RWPE2 (cell line): ENCODE results near the gene LILRB2.
"Not testable (repeated sequence)": the region's sequence is repeated elsewhere in the genome, so short reads cannot be mapped to it uniquely, and the experiment has no call there.

Source experiments
- ATAC-seq: fragments of 200-7000 bp; cut with Tn5 transposase; 3 replicates; pipeline ENCODE4 v1.9.1; 2021; ENCODE audit warnings: low read depth
- DNase-seq: peaks from one replicate; pipeline ENCODE4 v3.0.0-alpha.2; 2020; ENCODE audit warnings: low spot score
- H3K27ac ChIP-seq: fragments of 450-650 bp; 2 replicates; pipeline ENCODE4 v1.5.1; 2017; ENCODE audit warnings: mild to moderate bottlenecking; ENCODE audit not compliant: poor library complexity, severe bottlenecking
- H3K27me3 ChIP-seq: fragments of 250-450 bp; sonication (Bioruptor Pico); 2 replicates; pipeline ENCODE4 v1.5.1; 2021; ENCODE audit warnings: mild to moderate bottlenecking, moderate library complexity; ENCODE audit not compliant: insufficient read depth, poor library complexity, severe bottlenecking
- H3K36me3 ChIP-seq: fragments of 250-450 bp; sonication (Bioruptor Pico); 2 replicates; pipeline ENCODE4 v1.5.1; 2020; ENCODE audit warnings: low read depth, mild to moderate bottlenecking, moderate library complexity
- H3K4me1 ChIP-seq: fragments of 250-450 bp; sonication (Bioruptor Pico); 2 replicates; pipeline ENCODE4 v1.5.1; 2021; ENCODE audit warnings: mild to moderate bottlenecking, moderate library complexity; ENCODE audit not compliant: insufficient read depth, poor library complexity, severe bottlenecking
- H3K4me3 ChIP-seq: fragments of 250-450 bp; sonication (Bioruptor Pico); 2 replicates; pipeline ENCODE4 v1.5.1; 2021; ENCODE audit warnings: mild to moderate bottlenecking, moderate library complexity; ENCODE audit not compliant: severe bottlenecking
- H3K9me3 ChIP-seq: fragments of 250-450 bp; sonication (Bioruptor Pico); 2 replicates; pipeline ENCODE4 v1.5.1; 2021; ENCODE audit warnings: mild to moderate bottlenecking, moderate library complexity; ENCODE audit not compliant: severe bottlenecking
- TF ChIP-seq, protein P1 (sequence below): fragments of 450-650 bp; IDR thresholded peaks from one replicate; pipeline ENCODE4 v1.5.1; 2017; ENCODE audit warnings: mild to moderate bottlenecking, moderate library complexity; ENCODE audit not compliant: poor library complexity, severe bottlenecking

The LILRB2 gene

DNA sequence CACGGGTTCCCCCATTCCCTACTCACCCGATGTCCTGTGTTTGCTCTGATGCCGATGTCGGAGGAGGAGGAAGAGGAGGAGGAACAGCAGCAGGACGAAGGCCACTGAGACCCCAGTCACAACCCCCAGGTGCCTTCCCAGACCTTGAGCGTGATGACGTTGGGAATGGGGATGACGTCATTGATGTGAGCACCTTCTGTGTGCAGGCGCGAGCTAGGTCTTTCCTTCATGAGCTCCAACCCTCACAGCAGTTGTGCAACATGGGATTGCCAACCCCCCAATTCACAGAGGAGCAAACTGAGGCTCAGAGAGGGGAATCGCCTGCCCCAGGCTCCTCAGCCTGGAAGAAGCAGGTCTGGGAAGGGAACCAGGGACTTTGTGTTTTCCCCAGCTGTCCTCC, 28.1 kb downstream of the LILRB2 start:
- peaks cover 29% of the 10 kb centered on the region for H3K27me3 ChIP-seq
- ATAC-seq, result no peak
- TF ChIP-seq, protein P1, sequence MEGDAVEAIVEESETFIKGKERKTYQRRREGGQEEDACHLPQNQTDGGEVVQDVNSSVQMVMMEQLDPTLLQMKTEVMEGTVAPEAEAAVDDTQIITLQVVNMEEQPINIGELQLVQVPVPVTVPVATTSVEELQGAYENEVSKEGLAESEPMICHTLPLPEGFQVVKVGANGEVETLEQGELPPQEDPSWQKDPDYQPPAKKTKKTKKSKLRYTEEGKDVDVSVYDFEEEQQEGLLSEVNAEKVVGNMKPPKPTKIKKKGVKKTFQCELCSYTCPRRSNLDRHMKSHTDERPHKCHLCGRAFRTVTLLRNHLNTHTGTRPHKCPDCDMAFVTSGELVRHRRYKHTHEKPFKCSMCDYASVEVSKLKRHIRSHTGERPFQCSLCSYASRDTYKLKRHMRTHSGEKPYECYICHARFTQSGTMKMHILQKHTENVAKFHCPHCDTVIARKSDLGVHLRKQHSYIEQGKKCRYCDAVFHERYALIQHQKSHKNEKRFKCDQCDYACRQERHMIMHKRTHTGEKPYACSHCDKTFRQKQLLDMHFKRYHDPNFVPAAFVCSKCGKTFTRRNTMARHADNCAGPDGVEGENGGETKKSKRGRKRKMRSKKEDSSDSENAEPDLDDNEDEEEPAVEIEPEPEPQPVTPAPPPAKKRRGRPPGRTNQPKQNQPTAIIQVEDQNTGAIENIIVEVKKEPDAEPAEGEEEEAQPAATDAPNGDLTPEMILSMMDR, result no peak

DNA sequence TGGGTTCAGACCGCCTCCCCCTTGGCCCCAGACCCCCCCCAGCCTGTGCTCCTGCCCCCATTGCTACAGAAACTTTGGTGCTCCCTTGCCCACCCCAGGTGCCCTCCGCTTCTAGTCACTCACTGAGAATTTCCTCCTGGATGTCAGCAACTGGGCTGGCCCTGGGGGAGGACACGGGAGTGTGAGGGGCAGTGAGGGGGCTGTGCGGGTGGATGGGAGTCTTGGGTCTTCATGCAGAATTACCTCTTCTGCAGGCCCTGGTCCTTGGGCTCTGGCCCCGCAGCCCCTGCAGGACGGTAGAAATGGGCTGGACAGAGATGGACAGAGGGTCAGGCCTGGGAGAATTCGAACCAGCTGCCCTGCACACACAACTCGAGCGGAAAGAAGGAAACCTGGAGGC, 28.7 kb downstream of the LILRB2 start:
- DNase-seq (no peak), ATAC-seq (no peak)
- Histone ChIP-seq H3K4me3 (no peak overlapping the region), H3K27me3 (peaks cover 25% of the 10 kb centered on the region), H3K36me3 (no peaks in the 10 kb centered on the region), H3K9me3 (no peaks in the 10 kb centered on the region), H3K4me1 (no peaks in the 10 kb centered on the region), H3K27ac (no peak overlapping the region)
- TF ChIP-seq, protein P1, result no peak

More for the DNA sequence above, 28.1 kb downstream of the LILRB2 start:
- no peak overlapping the region for H3K27ac ChIP-seq
- H3K4me1 ChIP-seq, result no peaks in the 10 kb centered on the region
- no peaks in the 10 kb centered on the region for H3K9me3 ChIP-seq
- DNase-seq, result no peak
- no peak overlapping the region for H3K4me3 ChIP-seq
- no peaks in the 10 kb centered on the region for H3K36me3 ChIP-seq

DNA sequence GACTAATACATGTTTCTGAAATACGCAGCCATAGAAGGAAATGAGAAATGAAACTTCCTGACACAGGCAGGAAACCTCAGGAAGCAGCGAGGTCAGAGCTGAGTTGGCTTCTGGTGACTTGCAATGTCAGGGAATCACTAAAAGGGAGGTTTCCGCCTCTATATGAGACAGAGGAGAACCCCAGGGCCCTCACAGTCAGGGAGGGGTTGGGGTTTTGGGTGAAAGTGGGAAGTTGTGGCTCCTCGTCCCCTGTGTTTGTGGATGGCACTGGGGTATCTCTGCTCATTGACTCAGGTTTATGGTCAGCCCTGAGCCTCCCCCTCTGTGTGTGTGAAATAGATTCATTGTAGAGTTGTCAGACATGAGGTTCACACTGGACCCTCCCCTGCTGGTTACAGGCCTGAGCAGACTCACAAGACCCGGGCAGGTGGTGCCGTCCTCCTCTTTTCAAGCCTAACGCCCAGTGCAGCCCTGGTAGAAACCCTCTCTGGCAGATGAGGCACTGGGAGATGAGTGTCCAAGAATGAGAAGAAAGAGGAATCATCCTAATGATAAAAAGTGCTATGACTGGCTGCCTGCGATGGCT, 32.8 kb downstream of the LILRB2 start:
- Histone ChIP-seq H3K27ac (no peak overlapping the region), H3K27me3 (peaks cover 8% of the 10 kb centered on the region), H3K9me3 (no peaks in the 10 kb centered on the region), H3K36me3 (no peaks in the 10 kb centered on the region), H3K4me3 (no peak overlapping the region), H3K4me1 (no peaks in the 10 kb centered on the region)
- no peak for ATAC-seq
- no peak for DNase-seq
- TF ChIP-seq, protein P1, result no peak

DNA sequence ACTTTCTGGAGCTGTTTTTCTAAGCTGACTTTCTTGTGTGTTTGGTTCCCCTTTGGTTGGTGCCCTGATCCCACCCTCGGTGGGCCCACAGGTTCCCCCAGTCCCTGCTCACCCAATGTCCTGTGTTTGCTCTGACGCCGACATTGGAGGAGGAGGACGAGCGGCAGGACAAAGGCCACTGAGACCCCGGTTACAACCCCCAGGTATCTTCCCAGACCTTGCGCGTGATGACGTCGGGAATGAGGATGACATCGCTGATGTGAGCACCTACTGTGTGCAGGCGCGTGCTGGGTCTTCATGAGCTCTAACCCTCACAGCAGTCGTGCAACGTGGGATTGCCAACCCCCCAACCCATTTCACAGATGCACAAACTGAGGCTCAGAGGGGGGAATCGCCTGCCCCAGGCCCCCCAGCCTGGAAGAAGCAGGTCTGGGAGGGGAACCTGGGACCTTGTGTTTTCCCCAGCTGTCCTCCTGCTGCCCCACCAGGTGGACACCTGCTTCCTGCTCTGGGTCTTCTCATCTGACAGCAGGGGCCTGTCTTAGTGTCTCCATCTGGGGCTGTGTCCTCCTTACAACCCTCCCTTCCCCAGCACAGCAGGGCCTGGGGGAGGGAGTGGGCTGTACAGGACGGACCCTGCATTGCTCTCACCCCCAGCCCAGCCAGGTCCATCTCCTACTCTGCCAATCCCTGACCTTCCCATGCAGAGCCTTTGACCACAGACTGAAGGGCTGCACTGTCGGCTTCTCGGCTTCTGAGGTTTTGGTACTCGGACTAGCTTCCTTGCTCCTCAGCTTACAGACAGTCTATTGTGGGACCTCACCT, 33.6 kb downstream of the LILRB2 start:
- Histone ChIP-seq H3K27me3 (peaks cover 2% of the 10 kb centered on the region), H3K9me3 (no peaks in the 10 kb centered on the region), H3K4me1 (no peaks in the 10 kb centered on the region), H3K36me3 (no peaks in the 10 kb centered on the region), H3K27ac (no peak overlapping the region), H3K4me3 (no peak overlapping the region)
- DNase-seq (no peak), ATAC-seq (no peak)
- TF ChIP-seq, protein P1, result no peak

DNA sequence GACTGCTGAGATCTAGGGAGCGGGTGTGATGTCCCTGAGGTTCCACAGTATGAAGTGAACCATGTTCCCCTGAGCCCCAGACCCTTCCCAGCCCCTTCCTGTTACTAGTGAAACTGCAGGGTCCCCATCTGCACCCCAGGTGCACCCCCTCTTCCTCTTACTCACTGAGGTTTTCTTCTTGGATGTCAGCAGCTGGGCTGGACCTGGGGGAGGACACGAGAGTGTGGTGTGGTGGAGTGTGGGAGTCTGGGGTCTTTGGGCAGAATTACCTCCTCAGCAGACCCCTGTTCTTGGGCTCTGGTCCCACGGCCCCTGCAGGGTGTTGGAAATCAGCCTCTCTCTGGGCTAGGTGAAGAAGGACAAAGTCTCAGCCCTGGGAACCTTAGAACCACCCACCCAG, 35.0 kb downstream of the LILRB2 start:
- H3K36me3 ChIP-seq, result no peaks in the 10 kb centered on the region
- H3K4me1 ChIP-seq, result no peaks in the 10 kb centered on the region
- H3K4me3 ChIP-seq, result no peak overlapping the region
- DNase-seq (no peak), ATAC-seq (no peak)
- no peaks in the 10 kb centered on the region for H3K9me3 ChIP-seq
- TF ChIP-seq, protein P1, result no peak
- H3K27me3 ChIP-seq, result no peaks in the 10 kb centered on the region
- no peak overlapping the region for H3K27ac ChIP-seq

DNA sequence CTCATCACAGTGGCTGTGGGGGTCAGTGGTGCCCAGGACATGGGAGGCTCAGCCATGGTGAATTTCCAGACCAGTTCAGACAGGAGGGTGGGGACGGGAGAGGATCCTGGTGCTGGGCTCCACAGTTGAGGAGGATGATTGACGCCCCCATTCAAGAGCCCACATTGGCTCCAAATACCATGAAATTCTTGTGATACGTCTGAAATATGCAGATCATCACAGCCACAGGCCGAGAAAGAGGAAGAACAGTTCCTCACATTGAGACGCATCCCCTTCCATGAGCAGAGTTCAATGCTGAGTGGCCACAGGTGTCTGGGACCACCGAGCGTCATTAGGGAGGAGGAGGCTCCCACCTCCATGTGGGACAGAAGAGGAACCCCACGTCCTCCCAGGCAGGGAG, 37.1 kb downstream of the LILRB2 start:
- H3K36me3 ChIP-seq, result not testable (repeated sequence)

DNA sequence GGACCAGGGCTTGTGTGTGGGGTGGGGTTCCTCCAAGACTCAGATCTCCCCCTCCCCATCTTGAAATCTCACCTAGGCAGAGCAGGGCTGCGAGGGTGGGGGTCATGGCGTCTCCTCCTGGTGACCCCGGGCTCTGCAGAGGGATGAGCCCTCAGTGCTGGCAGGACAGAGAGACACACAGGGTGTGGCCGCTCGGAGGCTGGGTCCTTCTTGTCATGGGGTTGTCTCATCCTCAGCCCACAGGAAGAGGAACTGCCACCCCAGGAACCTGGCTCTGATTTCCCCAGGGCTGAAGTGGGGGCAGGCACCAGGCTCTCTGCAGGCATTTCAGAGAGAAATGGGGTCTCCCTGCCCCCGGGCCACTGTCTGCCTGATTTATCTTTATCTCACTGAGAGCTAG, 38.3 kb downstream of the LILRB2 start, which contains the start of gene LILRA6:
Gene LILRA6, minus strand, starts transcription at position 145 of the 400 bp plus-strand sequence.
- not testable (repeated sequence) for H3K27me3 ChIP-seq, H3K27ac ChIP-seq, H3K9me3 ChIP-seq, H3K4me3 ChIP-seq, H3K4me1 ChIP-seq, DNase-seq, H3K36me3 ChIP-seq, ATAC-seq

More for the DNA sequence above, 37.1 kb downstream of the LILRB2 start:
- DNase-seq, H3K27me3 ChIP-seq, ATAC-seq, H3K4me1 ChIP-seq, H3K9me3 ChIP-seq, H3K27ac ChIP-seq, H3K4me3 ChIP-seq: not testable (repeated sequence)
